Cardiac septum (tissue), 1 donor: ENCODE measurements around the gene NOMO2. TPM values are rescaled to one million over a fixed set of nuclear protein-coding genes. Genes with fewer than 3 reads are reported as not detected.
"Not testable (repeated sequence)": the region's sequence is repeated elsewhere in the genome, so short reads cannot be mapped to it uniquely, and the experiment has no call there.

Experiments used
- DNase-seq: peaks from one replicate; pipeline ENCODE4 v3.0.0-alpha.2; 2020; ENCODE audit warnings: low spot score
- intact Hi-C: fragments of 100-400 bp; cut with DNase I; formaldehyde crosslinking; loops from one replicate; pipeline ENCODE4 v1.14.0; 2022
- microRNA-seq: library from miRNA; unstranded; fragments of <30 nt; microRNA quantifications from one replicate; pipeline ENCODE4 v1.2.0, GENCODE V29; 2020
- total RNA-seq: library from RNA; stranded (reverse); fragmentation: NEBNext Ultra II Directional; extraction: Animal tissue kit (Norgen Biotek cat#: 25700); gene quantifications from one replicate; pipeline ENCODE4 v1.2.1, GENCODE V29; 2021
- donor health status: DM: no; HTN: no; CAD: no.

Gene NOMO2
- total RNA-seq, 1 donor from 2014 or later, result 143 TPM

DNA sequence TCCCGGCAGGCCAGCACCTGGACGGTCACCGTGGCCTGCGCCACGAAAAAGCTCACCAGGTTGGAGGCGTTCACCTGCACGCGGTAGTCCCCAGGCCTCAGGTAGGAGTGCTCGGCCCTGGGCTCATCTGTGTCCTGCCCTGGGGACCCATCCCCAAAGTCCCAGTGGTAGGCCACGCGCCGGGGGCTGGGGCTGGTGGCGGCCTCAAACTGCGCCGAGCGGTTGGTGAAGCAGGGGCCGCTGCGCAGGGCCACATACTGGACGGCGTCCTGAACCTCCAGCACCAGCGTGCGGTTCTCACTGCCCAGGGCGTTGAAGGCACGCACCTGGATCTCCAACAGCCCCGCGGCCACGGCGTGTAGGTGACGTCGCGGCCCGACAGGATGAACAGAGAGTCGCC is 176.6 kb downstream of the NOMO2 start:
- intact Hi-C loops, DNase-seq: not testable (repeated sequence)

DNA sequence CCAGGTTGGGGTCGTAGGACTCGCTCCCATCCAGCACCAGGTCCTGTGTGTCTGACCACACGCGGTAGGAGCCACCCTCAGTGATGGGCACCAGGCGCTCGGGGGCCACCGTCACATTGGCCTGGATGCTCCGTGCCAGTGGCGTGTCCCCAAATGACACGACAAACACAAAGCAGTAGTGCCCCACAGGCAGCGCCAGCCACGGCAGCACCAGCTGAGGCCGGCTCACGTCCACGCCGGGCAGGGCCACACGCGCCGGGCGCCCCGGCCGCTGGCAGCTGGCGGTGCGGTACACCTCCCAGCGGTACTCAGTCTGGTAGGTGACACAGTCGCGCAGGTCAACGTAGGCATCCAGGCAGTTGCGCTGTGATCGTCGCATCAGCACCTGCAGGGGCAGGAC is 177.0 kb downstream of the NOMO2 start:
- intact Hi-C loops, DNase-seq: not testable (repeated sequence)

DNA sequence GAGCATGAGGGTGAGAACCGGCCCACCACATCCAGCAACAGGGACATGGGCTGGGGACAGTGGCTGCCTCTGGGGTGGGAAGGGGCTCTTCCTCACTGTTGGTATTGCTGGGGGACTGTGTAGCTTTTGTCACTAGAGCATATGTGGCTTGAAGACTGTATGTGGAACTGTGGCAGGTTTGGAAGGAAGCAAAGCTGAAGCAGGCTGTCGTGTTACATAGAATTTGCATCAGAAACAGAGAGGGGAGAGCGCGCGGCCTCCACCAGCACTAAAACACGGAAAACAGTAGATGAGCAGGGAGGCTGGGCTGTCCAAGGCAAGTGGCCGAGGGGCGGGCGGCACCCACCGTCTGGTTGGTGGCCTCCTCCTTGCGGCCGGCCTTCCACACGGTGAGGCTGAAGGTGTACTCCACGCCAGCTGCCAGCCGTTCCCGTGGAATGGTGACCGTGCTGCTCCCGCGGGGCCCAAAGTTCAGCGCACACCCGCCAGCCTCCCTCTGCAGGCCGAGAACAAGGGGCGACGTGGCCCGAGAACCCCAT is 177.7 kb downstream of the NOMO2 start:
- intact Hi-C loops, DNase-seq: not testable (repeated sequence)

DNA sequence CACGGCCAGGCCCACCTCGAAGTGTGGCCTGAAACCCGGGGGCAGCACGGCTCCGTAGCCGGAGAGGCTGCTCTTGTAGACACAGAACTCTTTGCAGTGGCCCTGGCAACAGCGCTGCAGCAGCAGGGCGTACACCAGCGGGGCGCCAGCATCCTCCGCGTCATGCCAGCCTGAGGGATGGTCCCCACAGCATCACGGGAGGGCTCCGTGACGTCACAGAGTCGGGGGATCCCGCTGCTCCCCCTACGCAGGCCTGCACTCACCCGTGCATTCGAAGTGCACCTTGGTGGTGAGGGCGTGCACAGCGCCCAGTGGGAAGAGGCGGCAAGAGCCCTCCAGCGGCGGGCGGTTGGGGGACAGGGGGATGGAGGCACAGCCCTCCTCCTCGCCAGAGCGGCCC is 179.2 kb downstream of the NOMO2 start:
- DNase-seq, intact Hi-C loops: not testable (repeated sequence)

Small RNA genes lying within 50 kb of the gene (microRNA-seq; reads per million reads assigned to microRNA genes)
- gene MIR3179-3, result not detected
- not detected for gene MIR3179-4
- not detected for gene MIR3180-3
- not detected for gene MIR3670-3
- not detected for gene MIR3670-4
- gene MIR6770-3, result not detected

Other genes starting within 250 kb of the NOMO2 start
- gene NPIPA8, start 225.4 kb downstream of the NOMO2 start, total RNA-seq, result 0.46 TPM
- gene RPS15A, start 228.2 kb upstream of the NOMO2 start, total RNA-seq, result 510 TPM
- gene ARL6IP1, start 239.5 kb upstream of the NOMO2 start, total RNA-seq, result 19.3 TPM